ENCODE results near the gene EEF1AKMT3.

Gene EEF1AKMT3

DNA sequence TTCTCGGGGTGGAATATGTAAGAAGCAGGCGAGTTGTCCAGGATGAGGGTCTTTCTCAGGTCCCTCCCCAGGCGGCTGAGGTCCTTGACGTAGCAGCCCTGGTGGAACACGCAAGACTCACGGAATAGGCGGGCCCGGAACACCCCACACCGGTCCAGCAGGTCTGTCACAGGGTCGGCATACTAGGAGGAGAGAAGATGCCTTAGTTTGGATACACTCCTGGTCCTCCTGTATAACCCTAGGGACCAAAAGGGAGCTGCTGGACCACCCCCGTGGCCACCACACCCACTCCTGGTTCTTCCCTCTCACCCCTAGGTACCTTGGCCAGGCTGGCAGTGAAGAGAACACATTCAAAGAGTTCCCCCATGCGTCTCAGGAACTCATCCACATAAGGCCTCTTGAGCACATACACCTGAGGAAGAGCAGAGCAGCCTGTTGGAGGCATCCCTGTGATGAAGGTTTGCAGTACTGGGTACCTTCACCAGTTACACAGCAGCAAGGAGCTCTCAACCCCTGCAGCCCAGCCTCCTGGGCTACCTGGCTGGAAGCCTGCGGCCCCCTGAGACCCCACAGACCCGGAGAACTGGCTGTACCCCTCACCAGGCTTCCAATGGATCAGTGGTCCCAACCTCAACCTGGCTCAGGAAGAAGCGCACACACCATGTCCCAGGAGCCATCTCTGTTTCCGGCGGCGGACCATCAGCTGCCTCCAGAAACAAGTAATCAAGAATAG lies 51.7 kb downstream of the EEF1AKMT3 start:
- no peak overlapping the region for H3K9ac ChIP-seq (ENCODE audit: low read depth, low read length, poor library complexity, severe bottlenecking)
- no peaks in the 10 kb centered on the region for H3K27me3 ChIP-seq (ENCODE audit: insufficient read depth, low read length, poor library complexity, severe bottlenecking)
- H3K36me3 ChIP-seq (ENCODE audit: insufficient read depth, low read length): peaks cover 87% of the 10 kb centered on the region

DNA sequence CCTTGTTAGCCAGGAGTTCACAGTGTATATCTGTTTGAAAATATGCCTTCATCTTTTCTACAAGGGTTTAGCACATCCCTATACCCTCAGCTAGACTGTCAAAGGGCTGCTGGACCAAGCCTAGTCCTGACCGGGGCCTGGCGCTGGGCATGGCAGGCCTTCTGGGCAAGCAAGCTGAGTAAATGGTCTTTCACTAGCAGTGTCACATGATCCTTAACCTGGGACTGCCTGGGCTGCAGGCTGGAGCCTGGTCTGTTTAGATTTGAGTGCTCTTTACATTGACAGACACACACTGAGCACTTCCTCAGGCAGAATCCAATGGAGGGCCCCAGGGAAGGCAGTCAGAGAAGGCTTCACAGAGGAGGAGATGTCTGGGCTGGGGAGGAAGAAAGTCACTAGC lies 53.0 kb downstream of the EEF1AKMT3 start:
- TF ChIP-seq EZH2phosphoT487 (IDR thresholded peaks at IDR 0.05; ENCODE audit: borderline replicate concordance): no peak
- TF ChIP-seq, protein P1, sequence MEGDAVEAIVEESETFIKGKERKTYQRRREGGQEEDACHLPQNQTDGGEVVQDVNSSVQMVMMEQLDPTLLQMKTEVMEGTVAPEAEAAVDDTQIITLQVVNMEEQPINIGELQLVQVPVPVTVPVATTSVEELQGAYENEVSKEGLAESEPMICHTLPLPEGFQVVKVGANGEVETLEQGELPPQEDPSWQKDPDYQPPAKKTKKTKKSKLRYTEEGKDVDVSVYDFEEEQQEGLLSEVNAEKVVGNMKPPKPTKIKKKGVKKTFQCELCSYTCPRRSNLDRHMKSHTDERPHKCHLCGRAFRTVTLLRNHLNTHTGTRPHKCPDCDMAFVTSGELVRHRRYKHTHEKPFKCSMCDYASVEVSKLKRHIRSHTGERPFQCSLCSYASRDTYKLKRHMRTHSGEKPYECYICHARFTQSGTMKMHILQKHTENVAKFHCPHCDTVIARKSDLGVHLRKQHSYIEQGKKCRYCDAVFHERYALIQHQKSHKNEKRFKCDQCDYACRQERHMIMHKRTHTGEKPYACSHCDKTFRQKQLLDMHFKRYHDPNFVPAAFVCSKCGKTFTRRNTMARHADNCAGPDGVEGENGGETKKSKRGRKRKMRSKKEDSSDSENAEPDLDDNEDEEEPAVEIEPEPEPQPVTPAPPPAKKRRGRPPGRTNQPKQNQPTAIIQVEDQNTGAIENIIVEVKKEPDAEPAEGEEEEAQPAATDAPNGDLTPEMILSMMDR (conservative IDR thresholded peaks at IDR 0.05; ENCODE audit: low read length): no peak
- Histone ChIP-seq H3F3A (ENCODE audit: low read depth) (no peaks in the 10 kb centered on the region), H3K27me3 (ENCODE audit: insufficient read depth, low read length, poor library complexity, severe bottlenecking) (no peaks in the 10 kb centered on the region), H3K9me2 (replicated peaks; ENCODE audit: low read depth, low read length) (no peaks in the 10 kb centered on the region), H3K79me2 (ENCODE audit: insufficient read depth, low read length) (peaks cover 18% of the 10 kb centered on the region), H4K20me1 (ENCODE audit: insufficient read depth, low read length, poor library complexity, severe bottlenecking) (peaks cover 6% of the 10 kb centered on the region), H3K36me3 (ENCODE audit: insufficient read depth, low read length) (peaks cover 88% of the 10 kb centered on the region), H3K9me3 (ENCODE audit: insufficient read depth, low read depth, low read length) (no peaks in the 10 kb centered on the region), H3K9ac (ENCODE audit: low read depth, low read length, poor library complexity, severe bottlenecking) (no peak overlapping the region), H3K4me3 (ENCODE audit: low read length, poor library complexity, severe bottlenecking) (no peak overlapping the region), H2AFZ (ENCODE audit: low read length) (no peak overlapping the region), H3K4me2 (ENCODE audit: low read depth, low read length, poor library complexity, severe bottlenecking) (no peak overlapping the region), H3K4me1 (ENCODE audit: insufficient read depth, low read length, poor library complexity, severe bottlenecking) (no peaks in the 10 kb centered on the region)

More for the DNA sequence above, 51.7 kb downstream of the EEF1AKMT3 start:
- no peak overlapping the region for H3K4me2 ChIP-seq (ENCODE audit: low read depth, low read length, poor library complexity, severe bottlenecking)
- no peaks in the 10 kb centered on the region for H3K9me2 ChIP-seq (replicated peaks; ENCODE audit: low read depth, low read length)
- no peak for TF ChIP-seq EZH2phosphoT487 (IDR thresholded peaks at IDR 0.05; ENCODE audit: borderline replicate concordance)
- TF ChIP-seq, protein P1 (conservative IDR thresholded peaks at IDR 0.05; ENCODE audit: low read length): no peak
- H3K79me2 ChIP-seq (ENCODE audit: insufficient read depth, low read length): peaks cover 5% of the 10 kb centered on the region; the same call in 1 of the 2 replicates
- H4K20me1 ChIP-seq (ENCODE audit: insufficient read depth, low read length, poor library complexity, severe bottlenecking): peaks cover 2% of the 10 kb centered on the region
- no peaks in the 10 kb centered on the region for H3F3A ChIP-seq (ENCODE audit: low read depth)
- no peak overlapping the region for H2AFZ ChIP-seq (ENCODE audit: low read length)
- no peak overlapping the region for H3K4me3 ChIP-seq (ENCODE audit: low read length, poor library complexity, severe bottlenecking)
- H3K9me3 ChIP-seq (ENCODE audit: insufficient read depth, low read depth, low read length): no peaks in the 10 kb centered on the region
- no peaks in the 10 kb centered on the region for H3K4me1 ChIP-seq (ENCODE audit: insufficient read depth, low read length, poor library complexity, severe bottlenecking)

DNA sequence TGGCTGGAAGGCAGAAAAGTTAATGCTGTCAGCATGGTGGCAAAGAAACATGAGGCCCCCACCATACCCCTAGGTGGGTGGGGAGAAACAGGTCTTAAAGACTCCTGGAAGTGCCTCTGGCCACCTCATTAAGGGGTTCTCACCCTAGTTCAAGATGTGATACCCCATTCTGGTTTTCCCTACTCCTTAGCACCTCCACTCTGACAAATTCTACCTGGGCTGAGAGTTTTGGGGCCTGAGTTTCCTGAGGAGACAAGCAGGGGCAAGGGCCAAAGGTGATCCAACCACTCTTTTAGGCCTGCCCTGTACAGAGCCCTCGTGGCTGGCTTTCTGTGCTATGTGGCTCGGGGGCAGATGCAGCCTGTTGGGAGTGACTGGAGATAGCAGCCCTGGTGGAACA lies 54.0 kb downstream of the EEF1AKMT3 start:
- Histone ChIP-seq H3K36me3 (ENCODE audit: insufficient read depth, low read length) (peaks cover 83% of the 10 kb centered on the region), H4K20me1 (ENCODE audit: insufficient read depth, low read length, poor library complexity, severe bottlenecking) (peaks cover 10% of the 10 kb centered on the region)
- TF ChIP-seq, protein P1 (conservative IDR thresholded peaks at IDR 0.05; ENCODE audit: low read length): no peak
- TF ChIP-seq EZH2phosphoT487 (IDR thresholded peaks at IDR 0.05; ENCODE audit: borderline replicate concordance): no peak

More for the DNA sequence above, 54.0 kb downstream of the EEF1AKMT3 start:
- no peaks in the 10 kb centered on the region for H3K9me2 ChIP-seq (replicated peaks; ENCODE audit: low read depth, low read length)
- peaks cover 3% of the 10 kb centered on the region for H3K4me1 ChIP-seq (ENCODE audit: insufficient read depth, low read length, poor library complexity, severe bottlenecking)
- H3K9ac ChIP-seq (ENCODE audit: low read depth, low read length, poor library complexity, severe bottlenecking): no peak overlapping the region
- no peak overlapping the region for H2AFZ ChIP-seq (ENCODE audit: low read length)
- no peaks in the 10 kb centered on the region for H3K27me3 ChIP-seq (ENCODE audit: insufficient read depth, low read length, poor library complexity, severe bottlenecking)
- H3K4me2 ChIP-seq (ENCODE audit: low read depth, low read length, poor library complexity, severe bottlenecking): no peak overlapping the region
- H3K4me3 ChIP-seq (ENCODE audit: low read length, poor library complexity, severe bottlenecking): no peak overlapping the region
- peaks cover 28% of the 10 kb centered on the region for H3K79me2 ChIP-seq (ENCODE audit: insufficient read depth, low read length)
- no peaks in the 10 kb centered on the region for H3F3A ChIP-seq (ENCODE audit: low read depth)
- H3K9me3 ChIP-seq (ENCODE audit: insufficient read depth, low read depth, low read length): no peaks in the 10 kb centered on the region

Data from Loucy (cell line).